GM12878 (cell line): ENCODE data around the gene SMIM43. TPM values are rescaled to one million over a fixed set of nuclear protein-coding genes. Genes with fewer than 3 reads are reported as not detected.

Experiments
- ATAC-seq: fragments of 200-7000 bp; cut with Tn5 transposase; 3 replicates; pipeline ENCODE4 v1.9.1; 2020; ENCODE audit warnings: mild to moderate bottlenecking, moderate library complexity
- BruUV-seq: library from RNA; stranded (reverse); fragments of 400-500 nt; replicated peaks from 2 replicates; lab custom pipeline; 2021; lab: Mats Ljungman, UMichigan
- CTCF ChIA-PET: fragments of 300-600 bp; sonication (Branson Sonifier 250); formaldehyde crosslinking; extraction: SDS; loops from one replicate; lab custom pipeline; 2021; ENCODE audit warnings: inconsistent platforms; lab: Yijun Ruan, JAX
- POLR2A ChIA-PET: fragments of 350-600 bp; formaldehyde crosslinking; extraction: SDS; loops from one replicate; lab custom pipeline; 2021; ENCODE audit warnings: inconsistent platforms; lab: Charles Lee
- RAD21 ChIA-PET: fragments of 300-600 bp; sonication (Branson Sonifier 250); formaldehyde crosslinking; loops from one replicate; lab custom pipeline; 2023; ENCODE audit warnings: antibody characterized with exemption; ENCODE audit not compliant: unreplicated experiment; lab: Charles Lee
- SMC1A ChIA-PET: fragments of 300-600 bp; sonication (Branson Sonifier 250); formaldehyde crosslinking; loops from one replicate; lab custom pipeline; 2023; ENCODE audit not compliant: unreplicated experiment, uncharacterized antibody; lab: Charles Lee
- DNase-seq: peaks from one replicate; pipeline ENCODE4 v3.0.0-alpha.2; 2011; ENCODE audit warnings: low read depth, low spot score
- FAIRE-seq: peaks from 3 replicates; lab custom pipeline; 2011; peaks lifted over from hg19 to GRCh38; lab: Jason Lieb, UNC
- H2AFZ ChIP-seq: 2 replicates; pipeline ENCODE4 v1.6.0; 2011; ENCODE audit warnings: low read depth, low read length, control low read depth; ENCODE audit not compliant: control insufficient read depth
- H3K27ac ChIP-seq: 2 replicates; pipeline ENCODE4 v1.5.1; 2011; ENCODE audit warnings: control low read depth; ENCODE audit not compliant: control insufficient read depth, insufficient read depth
- H3K27me3 ChIP-seq, 2 experiments: replicated peaks in 1 of 2; 2 replicates each; pipeline versions ENCODE4 v1.6.0 to v1.6.1; 2011; ENCODE audit warnings: low read length in 1 of 2; ENCODE audit not compliant: control insufficient read depth in 2 of 2, insufficient read depth in 2 of 2
- H3K36me3 ChIP-seq, 2 experiments: 2 replicates each; pipeline ENCODE4 v1.5.1; 2011; ENCODE audit warnings: low read length in 1 of 2; ENCODE audit not compliant: control insufficient read depth in 2 of 2, insufficient read depth in 2 of 2
- H3K4me1 ChIP-seq: 2 replicates; pipeline ENCODE4 v1.6.1; 2011; ENCODE audit warnings: mild to moderate bottlenecking, low read length, moderate library complexity, mixed read lengths; ENCODE audit not compliant: control insufficient read depth, insufficient read depth
- H3K4me2 ChIP-seq: 2 replicates; pipeline ENCODE4 v1.6.0; 2011; ENCODE audit warnings: control low read depth; ENCODE audit not compliant: control insufficient read depth, insufficient read depth
- H3K4me3 ChIP-seq: fragments of 200-600 bp; sonication (generic); 2 replicates; pipeline ENCODE4 v1.5.1; 2016
- H3K79me2 ChIP-seq: 2 replicates; pipeline ENCODE4 v1.6.0; 2011; ENCODE audit warnings: low read length; ENCODE audit not compliant: control insufficient read depth, insufficient read depth
- H3K9ac ChIP-seq: 2 replicates; pipeline ENCODE4 v1.8.0; 2011; ENCODE audit warnings: low read length, control low read depth, mixed read lengths; ENCODE audit not compliant: control insufficient read depth, insufficient read depth
- H3K9me3 ChIP-seq: replicated peaks from 3 replicates; pipeline ENCODE4 v1.5.1; 2011; ENCODE audit warnings: mild to moderate bottlenecking, low read length; ENCODE audit not compliant: control insufficient read depth, insufficient read depth
- H4K20me1 ChIP-seq: 2 replicates; pipeline ENCODE4 v1.6.0; 2011; ENCODE audit not compliant: control insufficient read depth, insufficient read depth
- CHD4 ChIP-seq: fragments of 200-600 bp; sonication (generic); IDR thresholded peaks from 2 replicates; pipeline ENCODE4 v1.6.1; 2016; ENCODE audit warnings: mild to moderate bottlenecking
- ETV6 ChIP-seq, 2 experiments: fragments of 450-650 bp in 1 of 2; IDR thresholded peaks in 1 of 2; conservative IDR thresholded peaks in 1 of 2; 2 replicates each; pipeline ENCODE4 v1.6.1; 2014; ENCODE audit warnings: antibody characterized with exemption in 1 of 2, borderline replicate concordance in 1 of 2, low read depth in 1 of 2, mild to moderate bottlenecking in 1 of 2, moderate library complexity in 1 of 2
- GATAD2B ChIP-seq: fragments of 450-650 bp; conservative IDR thresholded peaks from 2 replicates; pipeline ENCODE4 v1.6.1; 2017; ENCODE audit warnings: low read depth, mild to moderate bottlenecking, moderate library complexity
- MTA3 ChIP-seq: IDR thresholded peaks from 2 replicates; pipeline ENCODE4 v1.6.1; 2012; ENCODE audit warnings: low read length, inconsistent platforms, borderline replicate concordance
- NBN ChIP-seq: fragments of 450-650 bp; IDR thresholded peaks from 2 replicates; pipeline ENCODE4 v1.6.1; 2016
- NFYB ChIP-seq: IDR thresholded peaks from 2 replicates; pipeline ENCODE4 v1.6.1; 2011; ENCODE audit warnings: low read depth, mild to moderate bottlenecking, low read length, improper control_type of control experiment, moderate library complexity; ENCODE audit not compliant: insufficient read depth
- POLR2AphosphoS5 ChIP-seq: IDR thresholded peaks from 2 replicates; pipeline ENCODE4 v1.6.1; 2011; ENCODE audit warnings: mild to moderate bottlenecking, low read length, inconsistent platforms
- RAD21 ChIP-seq: IDR thresholded peaks from 2 replicates; pipeline ENCODE4 v1.6.1; 2011; ENCODE audit warnings: mild to moderate bottlenecking, low read depth, low read length, moderate library complexity; ENCODE audit not compliant: insufficient read depth
- SMAD1 ChIP-seq: fragments of 450-650 bp; IDR thresholded peaks from 2 replicates; pipeline ENCODE4 v1.6.1; 2018; ENCODE audit warnings: mild to moderate bottlenecking, low read depth; ENCODE audit not compliant: partially characterized antibody
- STAT1 ChIP-seq: fragments of 450-650 bp; conservative IDR thresholded peaks from 2 replicates; pipeline ENCODE4 v1.6.1; 2014; ENCODE audit warnings: antibody characterized with exemption, mild to moderate bottlenecking
- TBL1XR1 ChIP-seq: IDR thresholded peaks from 2 replicates; pipeline ENCODE4 v1.6.1; 2012; ENCODE audit warnings: low read depth, low read length, improper control_type of control experiment
- ZNF24 ChIP-seq: fragments of 450-650 bp; IDR thresholded peaks from 2 replicates; pipeline ENCODE4 v1.6.1; 2017; ENCODE audit warnings: antibody characterized with exemption, mild to moderate bottlenecking
- ZZZ3 ChIP-seq: IDR thresholded peaks from 2 replicates; pipeline ENCODE4 v1.6.1; 2011; ENCODE audit warnings: low read depth; ENCODE audit not compliant: control insufficient read depth, insufficient read length
- WGBS: methylation state at CpG from one replicate; pipeline ENCODE4 v1.1.6; 2016; ENCODE audit warnings: low lambda C conversion rate; ENCODE audit not compliant: insufficient replicate concordance, insufficient coverage; ENCODE audit errors: missing lambda C conversion rate; 5-methylcytosine and 5-hydroxymethylcytosine counted together
- in situ Hi-C: fragments of 300-500 bp; cut with MboI; formaldehyde crosslinking; loops from 9 replicates; pipeline ENCODE4 v1.14.3; 2018; ENCODE audit warnings: mixed read lengths
- intact Hi-C: fragments of 100-400 bp; cut with micrococcal nuclease; formaldehyde crosslinking; loops from one replicate; pipeline ENCODE4 v1.14.2; 2022; ENCODE audit not compliant: unreplicated experiment
- polyA plus RNA-seq, 11 experiments: library from polyadenylated mRNA; depleted of rRNA in 4 of 11; unstranded in 6 of 11; stranded (reverse) in 5 of 11; fragments of >200 nt; fragmentation: Nextera tagmentation in 4 of 11; fragmentation: Illumina TruSeq in 1 of 11; extraction: Ambion mirVana in 4 of 11; extraction: Trizol in 1 of 11; gene quantifications; 1 replicate in 1 of 11; 2 replicates in 10 of 11; pipeline versions ENCODE4 v1.2.1 to v1.2.3, GENCODE V29; 2011 to 2016; ENCODE audit warnings: inconsistent platforms in 2 of 11, missing spikeins in 2 of 11, low read depth in 1 of 11
- total RNA-seq, 4 experiments: library from RNA; depleted of rRNA in 3 of 4; stranded (reverse); fragments of >200 nt in 3 of 4; fragmentation: Illumina TruSeq in 1 of 4; extraction: Trizol in 1 of 4; gene quantifications; 2 replicates each; pipeline versions ENCODE4 v1.2.1 to v1.2.3, GENCODE V29; 2013 to 2021
- TF ChIP-seq, protein P1 (sequence below): IDR thresholded peaks from 2 replicates; pipeline ENCODE4 v1.6.1; 2012; ENCODE audit warnings: low read depth, low read length, improper control_type of control experiment
- TF ChIP-seq, protein P2 (sequence below): fragments of 450-650 bp; IDR thresholded peaks from 2 replicates; pipeline ENCODE4 v1.6.1; 2017; ENCODE audit warnings: antibody characterized with exemption, mild to moderate bottlenecking, moderate library complexity

Gene SMIM43
- total and polyA plus RNA-seq, 10 of the 15 experiments (the other 5 are each of a cell fraction or from before 2014, with no cell fraction given), result 0.12 TPM; not detected in 9

DNA sequence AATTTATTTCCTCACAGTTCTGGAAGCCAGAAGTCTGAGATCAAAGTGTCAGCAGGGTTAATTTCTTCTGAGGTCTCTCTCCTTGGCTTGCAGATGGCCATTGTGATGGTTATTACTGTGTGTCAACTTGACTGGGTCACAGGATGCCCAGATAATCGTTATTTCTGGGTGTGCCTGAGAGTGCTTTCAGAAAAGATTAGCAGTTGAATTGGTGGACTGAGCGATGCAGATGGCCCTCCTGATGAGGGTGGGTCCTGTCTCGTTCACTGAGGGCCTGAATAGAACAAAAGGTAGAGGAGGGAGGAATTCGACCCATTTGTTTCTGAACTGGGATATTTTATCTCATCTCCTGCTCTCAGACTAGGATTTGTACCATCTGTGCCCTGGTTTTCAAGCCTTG lies 15.7 kb downstream of the SMIM43 start:
- Histone ChIP-seq H3K36me3 (no peaks in the 10 kb centered on the region), H2AFZ (no peak overlapping the region), H3K27ac (no peak overlapping the region), H3K27me3 (no peaks in the 10 kb centered on the region), H3K4me1 (no peaks in the 10 kb centered on the region), H3K9ac (no peak overlapping the region), H4K20me1 (no peaks in the 10 kb centered on the region), H3K4me2 (no peak overlapping the region), H3K4me3 (no peak overlapping the region), H3K9me3 (no peaks in the 10 kb centered on the region), H3K79me2 (no peaks in the 10 kb centered on the region)
- TF ChIP-seq, protein P1, sequence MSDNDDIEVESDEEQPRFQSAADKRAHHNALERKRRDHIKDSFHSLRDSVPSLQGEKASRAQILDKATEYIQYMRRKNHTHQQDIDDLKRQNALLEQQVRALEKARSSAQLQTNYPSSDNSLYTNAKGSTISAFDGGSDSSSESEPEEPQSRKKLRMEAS, result no peak
- no peak for TF ChIP-seq TBL1XR1
- TF ChIP-seq POLR2AphosphoS5, result no peak
- TF ChIP-seq RAD21, result no peak
- no peak for TF ChIP-seq ETV6 (conservative IDR thresholded peaks at IDR 0.05 in 1 of 2, IDR thresholded peaks at IDR 0.05 in 1 of 2; ENCODE audit: borderline replicate concordance in 1 of 2, low read depth in 1 of 2)
- TF ChIP-seq GATAD2B, result no peak
- TF ChIP-seq CHD4, result no peak
- TF ChIP-seq, protein P2, sequence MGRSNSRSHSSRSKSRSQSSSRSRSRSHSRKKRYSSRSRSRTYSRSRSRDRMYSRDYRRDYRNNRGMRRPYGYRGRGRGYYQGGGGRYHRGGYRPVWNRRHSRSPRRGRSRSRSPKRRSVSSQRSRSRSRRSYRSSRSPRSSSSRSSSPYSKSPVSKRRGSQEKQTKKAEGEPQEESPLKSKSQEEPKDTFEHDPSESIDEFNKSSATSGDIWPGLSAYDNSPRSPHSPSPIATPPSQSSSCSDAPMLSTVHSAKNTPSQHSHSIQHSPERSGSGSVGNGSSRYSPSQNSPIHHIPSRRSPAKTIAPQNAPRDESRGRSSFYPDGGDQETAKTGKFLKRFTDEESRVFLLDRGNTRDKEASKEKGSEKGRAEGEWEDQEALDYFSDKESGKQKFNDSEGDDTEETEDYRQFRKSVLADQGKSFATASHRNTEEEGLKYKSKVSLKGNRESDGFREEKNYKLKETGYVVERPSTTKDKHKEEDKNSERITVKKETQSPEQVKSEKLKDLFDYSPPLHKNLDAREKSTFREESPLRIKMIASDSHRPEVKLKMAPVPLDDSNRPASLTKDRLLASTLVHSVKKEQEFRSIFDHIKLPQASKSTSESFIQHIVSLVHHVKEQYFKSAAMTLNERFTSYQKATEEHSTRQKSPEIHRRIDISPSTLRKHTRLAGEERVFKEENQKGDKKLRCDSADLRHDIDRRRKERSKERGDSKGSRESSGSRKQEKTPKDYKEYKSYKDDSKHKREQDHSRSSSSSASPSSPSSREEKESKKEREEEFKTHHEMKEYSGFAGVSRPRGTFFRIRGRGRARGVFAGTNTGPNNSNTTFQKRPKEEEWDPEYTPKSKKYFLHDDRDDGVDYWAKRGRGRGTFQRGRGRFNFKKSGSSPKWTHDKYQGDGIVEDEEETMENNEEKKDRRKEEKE, result no peak
- TF ChIP-seq ZNF24, result no peak
- no peak for TF ChIP-seq NBN
- no peak for TF ChIP-seq ZZZ3
- TF ChIP-seq STAT1, result no peak
- no peak for TF ChIP-seq SMAD1
- no peak for TF ChIP-seq MTA3
- no peak for TF ChIP-seq NFYB
- ATAC-seq, result no peak
- CTCF ChIA-PET, result no interaction called here
- no TSS peak for BruUV-seq
- RAD21 ChIA-PET, result no interaction called here
- POLR2A ChIA-PET, result no interaction called here
- SMC1A ChIA-PET, result no interaction called here
- DNase-seq, result no peak
- intact Hi-C loops (no loop called here), in situ Hi-C loops (no loop called here)
- no peak for FAIRE-seq
- 0% methylated on average over 4 of the region's 4 CpGs for WGBS
